Measurements from ENCODE around the gene TMEM156. TPM values are rescaled to one million over a fixed set of nuclear protein-coding genes. Genes with fewer than 3 reads are reported as not detected.

The TMEM156 gene
- total RNA-seq, 6 experiments from 2014 or later: 0.29 to 2.8 (median 1.2) TPM; not detected in 1

GRCh38 chr4:39030725-39031124, 1.5 kb downstream of the TMEM156 start:
- H3K9me3 ChIP-seq: no peaks in the 10 kb centered on the region
- TF ChIP-seq CTCF (IDR thresholded peaks at IDR 0.05) (no peak), POLR2A (IDR thresholded peaks at IDR 0.05) (no peak)
- H3K4me1 ChIP-seq: no peaks in the 10 kb centered on the region
- no peak overlapping the region for H3K27ac ChIP-seq
- no peak for ATAC-seq
- DNase-seq: no peak
- 50% methylated on average over 3 of the region's 3 CpGs for whole genome bisulfite sequencing (ENCODE audit: insufficient coverage, low coverage, low lambda C conversion rate, missing lambda C conversion rate)
- H3K4me3 ChIP-seq: no peak overlapping the region
- H3K36me3 ChIP-seq: no peaks in the 10 kb centered on the region
- intact Hi-C loops (cut with DNase I): no loop called here
- H3K27me3 ChIP-seq: no peaks in the 10 kb centered on the region

DNA sequence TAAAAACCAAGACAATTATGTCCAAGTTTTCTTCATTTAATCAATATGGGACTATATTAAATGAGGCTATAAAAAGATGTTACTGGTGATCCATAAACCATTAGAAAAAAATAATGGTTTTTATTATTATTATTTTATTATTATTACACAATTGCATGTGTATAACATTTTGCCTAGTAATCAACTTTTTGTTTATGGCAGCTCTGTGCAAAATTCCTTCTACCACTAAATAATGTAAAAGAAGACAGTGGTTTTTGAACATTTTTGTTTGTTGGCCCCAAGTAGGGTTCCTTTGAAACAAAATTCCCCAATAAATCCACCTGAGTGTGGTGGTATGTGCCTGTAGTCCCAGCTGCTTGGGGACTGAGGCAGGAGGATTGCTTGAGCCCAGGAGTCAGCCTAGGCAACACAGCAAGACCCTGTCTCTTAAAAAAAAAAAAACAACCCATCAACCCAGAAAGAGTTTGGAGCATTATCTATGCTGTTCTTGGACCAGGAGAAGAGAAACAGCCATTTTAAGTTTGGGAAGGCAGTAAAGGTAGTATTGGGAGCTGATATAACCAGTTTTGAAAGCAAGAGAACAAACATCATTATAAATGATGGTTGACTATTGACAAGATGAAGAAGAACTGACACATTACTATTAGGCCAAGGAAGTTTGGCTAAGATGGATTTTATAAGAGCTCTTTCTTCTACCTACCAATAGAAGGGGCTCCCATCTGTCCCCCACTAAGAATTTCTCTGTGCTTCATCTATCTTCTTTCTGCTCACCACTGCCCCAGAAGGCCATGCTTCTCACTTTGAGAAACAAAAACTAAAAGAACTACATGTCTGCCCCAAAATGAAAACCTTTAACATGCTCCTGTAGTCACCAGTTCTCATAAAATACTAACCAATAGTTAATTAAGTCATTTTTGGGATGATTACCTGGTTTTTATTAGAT, 2.2 kb downstream of the TMEM156 start:
- Histone ChIP-seq H3K9me3 (no peaks in the 10 kb centered on the region), H3K4me3 (no peak overlapping the region), H3K27me3 (no peaks in the 10 kb centered on the region), H3K27ac (no peak overlapping the region), H3K4me1 (no peaks in the 10 kb centered on the region), H3K36me3 (no peaks in the 10 kb centered on the region)
- DNase-seq (no peak), ATAC-seq (peak in 1 of 4 donors; percentile 24)
- intact Hi-C loops (cut with DNase I): no loop called here
- TF ChIP-seq CTCF (IDR thresholded peaks at IDR 0.05) (no peak), POLR2A (IDR thresholded peaks at IDR 0.05) (no peak)

DNA sequence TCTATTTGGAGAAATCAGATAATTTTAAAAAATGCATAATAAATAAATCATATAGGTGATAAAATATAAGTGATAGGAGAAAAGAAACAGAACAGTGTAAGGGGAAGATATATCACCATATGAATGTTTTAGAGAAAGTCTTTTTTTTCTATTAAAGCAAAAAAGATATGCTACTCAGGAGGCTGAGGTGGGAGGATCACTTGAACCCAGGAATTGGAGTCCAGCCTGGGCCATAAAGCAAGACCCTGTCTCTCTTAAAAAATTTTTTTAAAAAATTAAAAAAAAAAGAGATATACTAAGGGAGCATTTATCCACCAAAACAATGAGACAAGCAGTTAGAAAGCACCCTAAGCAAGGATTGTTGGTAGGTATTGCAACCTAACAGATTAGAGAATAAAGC, 6.1 kb downstream of the TMEM156 start:
- no peak for TF ChIP-seq CTCF (IDR thresholded peaks at IDR 0.05)
- no peak for TF ChIP-seq POLR2A (IDR thresholded peaks at IDR 0.05)
- Histone ChIP-seq H3K9me3 (no peaks in the 10 kb centered on the region), H3K27me3 (no peaks in the 10 kb centered on the region), H3K4me3 (no peak overlapping the region), H3K27ac (no peak overlapping the region), H3K4me1 (no peaks in the 10 kb centered on the region), H3K36me3 (no peaks in the 10 kb centered on the region)
- ATAC-seq (no peak), DNase-seq (no peak)
- intact Hi-C loops (cut with DNase I): no loop called here

GRCh38 chr4:39025552-39026085, 6.6 kb downstream of the TMEM156 start:
- intact Hi-C loops (cut with DNase I): no loop called here
- no peaks in the 10 kb centered on the region for H3K36me3 ChIP-seq
- no peak for TF ChIP-seq POLR2A (IDR thresholded peaks at IDR 0.05)
- TF ChIP-seq CTCF (IDR thresholded peaks at IDR 0.05): no peak
- no peak overlapping the region for H3K4me3 ChIP-seq
- no peaks in the 10 kb centered on the region for H3K27me3 ChIP-seq
- ATAC-seq: peak in 1 of 4 donors; percentile 16
- no peak for DNase-seq
- H3K9me3 ChIP-seq: no peaks in the 10 kb centered on the region
- H3K27ac ChIP-seq: no peak overlapping the region
- WGBS (ENCODE audit: insufficient coverage, low coverage, low lambda C conversion rate, missing lambda C conversion rate): 67% methylated on average over 4 of the region's 4 CpGs
- H3K4me1 ChIP-seq: no peaks in the 10 kb centered on the region

Data from right lobe of liver (tissue), 6 donors.